WTC11 (cell line): Measurements from ENCODE around the gene PSMB9.

Experiments used
- CTCF ChIP-seq: fragments of 200-600 bp; IDR thresholded peaks from 2 replicates; pipeline ENCODE4 v1.8.0; 2022; ENCODE audit warnings: antibody characterized with exemption
- HMGA2 ChIP-seq: fragments of 250-450 bp; sonication (Bioruptor Pico); IDR thresholded peaks from 2 replicates; pipeline ENCODE4 v1.4.0; 2021; ENCODE audit warnings: mild to moderate bottlenecking, moderate library complexity
- TCF7 ChIP-seq: sonication (generic); formaldehyde crosslinking; IDR thresholded peaks from 2 replicates; pipeline ENCODE4 v1.8.0; 2022; ENCODE audit warnings: mild to moderate bottlenecking, low read depth, missing genetic modification reagents, moderate library complexity
- ZNF416 ChIP-seq: fragments of 250-450 bp; sonication (Bioruptor Pico); IDR thresholded peaks from 2 replicates; pipeline ENCODE4 v1.9.0; 2021; ENCODE audit warnings: mild to moderate bottlenecking, inconsistent platforms
- TF ChIP-seq, protein P1 (sequence below): sonication (generic); formaldehyde crosslinking; IDR thresholded peaks from 2 replicates; pipeline ENCODE4 v1.8.0; 2022; ENCODE audit warnings: mild to moderate bottlenecking, missing genetic modification reagents

- TF ChIP-seq HMGA2 (CRISPR knock-in tag): no peak
- TF ChIP-seq, protein P1, sequence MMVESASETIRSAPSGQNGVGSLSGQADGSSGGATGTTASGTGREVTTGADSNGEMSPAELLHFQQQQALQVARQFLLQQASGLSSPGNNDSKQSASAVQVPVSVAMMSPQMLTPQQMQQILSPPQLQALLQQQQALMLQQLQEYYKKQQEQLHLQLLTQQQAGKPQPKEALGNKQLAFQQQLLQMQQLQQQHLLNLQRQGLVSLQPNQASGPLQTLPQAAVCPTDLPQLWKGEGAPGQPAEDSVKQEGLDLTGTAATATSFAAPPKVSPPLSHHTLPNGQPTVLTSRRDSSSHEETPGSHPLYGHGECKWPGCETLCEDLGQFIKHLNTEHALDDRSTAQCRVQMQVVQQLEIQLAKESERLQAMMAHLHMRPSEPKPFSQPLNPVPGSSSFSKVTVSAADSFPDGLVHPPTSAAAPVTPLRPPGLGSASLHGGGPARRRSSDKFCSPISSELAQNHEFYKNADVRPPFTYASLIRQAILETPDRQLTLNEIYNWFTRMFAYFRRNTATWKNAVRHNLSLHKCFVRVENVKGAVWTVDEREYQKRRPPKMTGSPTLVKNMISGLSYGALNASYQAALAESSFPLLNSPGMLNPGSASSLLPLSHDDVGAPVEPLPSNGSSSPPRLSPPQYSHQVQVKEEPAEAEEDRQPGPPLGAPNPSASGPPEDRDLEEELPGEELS: no peak
- TF ChIP-seq CTCF: no peak
- TF ChIP-seq ZNF416 (CRISPR knock-in tag): no peak
- no peak for TF ChIP-seq TCF7 (CRISPR knock-in tag)
Observed at GRCh38 chr6:32895006-32895345, 41.0 kb downstream of the PSMB9 start.
